NCI-H82 (cell line): Measurements from ENCODE around the gene IL11RA.
A peak's percentile ranks its signal among the peaks of the same experiment; 100 is the strongest.

Source experiments
- DNase-seq: peaks from one replicate; lab custom pipeline; 2025; lab: John Stamatoyannopoulos, UW

The IL11RA gene

GRCh38 chr9:34687276-34688030 lies 35.5 kb downstream of the IL11RA start:
- no peak for DNase-seq

- DNase-seq, result no peak
Measured at GRCh38 chr9:34688329-34689115, 36.5 kb downstream of the IL11RA start.

GRCh38 chr9:34689116-34689470 lies 37.1 kb downstream of the IL11RA start:
- no peak for DNase-seq

GRCh38 chr9:34689512-34689911 lies 37.5 kb downstream of the IL11RA start:
- DNase-seq, result no peak

- DNase-seq, result no peak
Measured at GRCh38 chr9:34690983-34691935, 39.3 kb downstream of the IL11RA start, which contains the start of gene CCL19. Gene CCL19, minus strand, starts transcription at chr9:34691276. Its CDS starts 137 bp downstream, at chr9:34691139.

- no peak for DNase-seq
Measured at GRCh38 chr9:34691936-34692315, 39.9 kb downstream of the IL11RA start.

- DNase-seq, result no peak
Measured at GRCh38 chr9:34693560-34693959, 41.6 kb downstream of the IL11RA start.

- DNase-seq, result no peak
Measured at GRCh38 chr9:34694811-34695210, 42.8 kb downstream of the IL11RA start.

GRCh38 chr9:34701023-34701768 lies 49.2 kb downstream of the IL11RA start:
- no peak for DNase-seq

GRCh38 chr9:34701769-34702736 lies 50.1 kb downstream of the IL11RA start:
- DNase-seq, result peak; percentile 18

GRCh38 chr9:34707130-34707529 lies 55.1 kb downstream of the IL11RA start:
- DNase-seq, result no peak

GRCh38 chr9:34709196-34709978 lies 57.4 kb downstream of the IL11RA start:
- DNase-seq, result no peak

- no peak for DNase-seq
Measured at GRCh38 chr9:34710023-34710422, 58.0 kb downstream of the IL11RA start, which contains the start of gene CCL21. Gene CCL21, minus strand, starts transcription at chr9:34710136. Its CDS starts 70 bp downstream, at chr9:34710066.
